HepG2 (cell line): ENCODE measurements around the gene TRDN. TPM values are rescaled to one million over a fixed set of nuclear protein-coding genes. Genes with fewer than 3 reads are reported as not detected.

Experiments used
- ATAC-seq: fragments of 200-7000 bp; cut with Tn5 transposase; 3 replicates; pipeline ENCODE4 v1.9.1; 2020; ENCODE audit warnings: mild to moderate bottlenecking, moderate library complexity
- BruUV-seq: library from RNA; stranded (reverse); fragments of 400-500 nt; replicated peaks from 2 replicates; lab custom pipeline; 2021; lab: Mats Ljungman, UMichigan
- CTCF ChIA-PET: fragments of 300-600 bp; formaldehyde crosslinking; extraction: SDS; loops from one replicate; lab custom pipeline; 2021; ENCODE audit warnings: low total read pairs, inconsistent platforms, low intra/inter-chr PET ratio; lab: Yijun Ruan, JAX
- POLR2A ChIA-PET: fragments of 350-600 bp; sonication (Branson Sonifier 250); formaldehyde crosslinking; loops from one replicate; lab custom pipeline; 2020; ENCODE audit warnings: antibody characterized with exemption, inconsistent platforms; lab: Yijun Ruan, JAX
- DNase-seq: peaks from one replicate; pipeline ENCODE4 v3.0.0-alpha.2; 2015; ENCODE audit warnings: low spot score
- FAIRE-seq: peaks from 3 replicates; lab custom pipeline; 2011; peaks lifted over from hg19 to GRCh38; lab: Jason Lieb, UNC
- H2AFZ ChIP-seq: one replicate; pipeline ENCODE4 v1.6.1; 2011; ENCODE audit warnings: low read length, inconsistent platforms
- H3K27ac ChIP-seq: fragments of 300-600 bp; 3 replicates; pipeline ENCODE4 v1.8.0; 2011; ENCODE audit warnings: mixed run types, mild to moderate bottlenecking, mixed read lengths, low read length, inconsistent platforms; ENCODE audit not compliant: insufficient read depth; ENCODE audit errors: extremely low read length
- H3K27me3 ChIP-seq, 2 experiments: fragments of 200-600 bp in 1 of 2; 2 replicates in 1 of 2; 3 replicates in 1 of 2; pipeline versions ENCODE4 v1.6.0 to v1.8.0; 2011; ENCODE audit warnings: low read length in 2 of 2, mild to moderate bottlenecking in 2 of 2, moderate library complexity in 2 of 2, inconsistent platforms in 1 of 2; ENCODE audit not compliant: insufficient read depth in 2 of 2, control insufficient read depth in 1 of 2
- H3K36me3 ChIP-seq, 2 experiments: fragments of 200-600 bp in 1 of 2; replicated peaks in 1 of 2; 2 replicates in 1 of 2; 3 replicates in 1 of 2; pipeline versions ENCODE4 v1.5.1 to v1.8.0; 2011; ENCODE audit warnings: low read length in 2 of 2, inconsistent platforms in 1 of 2; ENCODE audit not compliant: insufficient read depth in 2 of 2, control insufficient read depth in 1 of 2
- H3K4me1 ChIP-seq: 2 replicates; pipeline ENCODE4 v1.5.1; 2012; ENCODE audit warnings: low read length, inconsistent platforms; ENCODE audit not compliant: insufficient read depth
- H3K4me2 ChIP-seq: 2 replicates; pipeline ENCODE4 v1.6.0; 2011; ENCODE audit warnings: low read depth, low read length, inconsistent platforms
- H3K4me3 ChIP-seq, 3 experiments: fragments of 200-600 bp in 1 of 3; sonication (generic), shearing (Covaris generic) in 1 of 3; replicated peaks in 1 of 3; 2 replicates each; pipeline ENCODE4 v1.5.1; 2011 to 2016; ENCODE audit warnings: low read length in 3 of 3, inconsistent platforms in 2 of 3, low read depth in 2 of 3, mild to moderate bottlenecking in 2 of 3, control low read depth in 1 of 3, mixed read lengths in 1 of 3; ENCODE audit not compliant: insufficient read depth in 1 of 3
- H3K79me2 ChIP-seq: one replicate; pipeline ENCODE4 v1.6.1; 2011; ENCODE audit warnings: low read length, inconsistent platforms; ENCODE audit not compliant: insufficient read depth
- H3K9ac ChIP-seq: 2 replicates; pipeline ENCODE4 v1.6.0; 2011; ENCODE audit warnings: mild to moderate bottlenecking, low read depth, low read length, inconsistent platforms; ENCODE audit not compliant: insufficient read depth
- H3K9me3 ChIP-seq: 2 replicates; pipeline ENCODE4 v1.5.1; 2012; ENCODE audit warnings: mild to moderate bottlenecking, low read length
- H4K20me1 ChIP-seq: 2 replicates; pipeline ENCODE4 v1.6.0; 2011; ENCODE audit warnings: inconsistent platforms, mild to moderate bottlenecking, low read length, moderate library complexity; ENCODE audit not compliant: insufficient read depth
- CEBPB ChIP-seq: IDR thresholded peaks from 2 replicates; pipeline ENCODE4 v1.6.1; 2011; ENCODE audit warnings: low read depth, low read length, improper control_type of control experiment, borderline replicate concordance
- MAFF ChIP-seq: IDR thresholded peaks from 2 replicates; pipeline ENCODE4 v1.6.1; 2011; ENCODE audit warnings: low read depth, low read length, improper control_type of control experiment
- MAFK ChIP-seq, 2 experiments: IDR thresholded peaks in 1 of 2; conservative IDR thresholded peaks in 1 of 2; 2 replicates each; pipeline ENCODE4 v1.6.1; 2011; ENCODE audit warnings: improper control_type of control experiment in 2 of 2, low read length in 2 of 2
- NR0B2 ChIP-seq: sonication (generic); formaldehyde crosslinking; IDR thresholded peaks from 2 replicates; pipeline ENCODE4 v1.4.0; 2020; ENCODE audit warnings: mild to moderate bottlenecking, missing genetic modification reagents
- NR2F1 ChIP-seq, 2 experiments: fragments of 450-650 bp in 1 of 2; formaldehyde crosslinking in 1 of 2; IDR thresholded peaks; 2 replicates each; pipeline versions ENCODE4 v1.5.0 to v1.6.1; 2016 to 2020; ENCODE audit warnings: mild to moderate bottlenecking in 1 of 2, missing compliant biosample characterization in 1 of 2, missing genetic modification reagents in 1 of 2, moderate library complexity in 1 of 2
- UBTF ChIP-seq: sonication (generic); formaldehyde crosslinking; IDR thresholded peaks from 2 replicates; pipeline ENCODE4 v1.4.0; 2020; ENCODE audit warnings: mild to moderate bottlenecking, missing genetic modification reagents
- ZNF552 ChIP-seq: sonication (generic); formaldehyde crosslinking; IDR thresholded peaks from 2 replicates; pipeline ENCODE4 v1.9.0; 2022; ENCODE audit warnings: missing genetic modification reagents, mild to moderate bottlenecking, borderline replicate concordance
- ZNF569 ChIP-seq: sonication (generic); formaldehyde crosslinking; IDR thresholded peaks from 2 replicates; pipeline ENCODE4 v1.5.0; 2020; ENCODE audit warnings: mild to moderate bottlenecking, missing genetic modification reagents, moderate library complexity, borderline replicate concordance
- WGBS: methylation state at CpG from one replicate; pipeline ENCODE4 v1.1.6; 2017; ENCODE audit warnings: low lambda C conversion rate; 5-methylcytosine and 5-hydroxymethylcytosine counted together
- in situ Hi-C: cut with HindIII; loops from 2 replicates; pipeline ENCODE4 v1.10.0; 2017; ENCODE audit warnings: low pct_unique_long_range_greater_than_20kb; ENCODE audit not compliant: extremely low pct_ligation_motif_present
- intact Hi-C: fragments of 100-400 bp; cut with micrococcal nuclease; formaldehyde crosslinking; loops from one replicate; pipeline ENCODE4 v1.10.0; 2022; ENCODE audit not compliant: unreplicated experiment
- polyA plus RNA-seq, 8 experiments: library from polyadenylated mRNA; depleted of rRNA in 3 of 8; stranded (reverse) in 7 of 8; unstranded in 1 of 8; fragments of >200 nt; fragmentation: Illumina TruSeq in 4 of 8; extraction: Trizol in 4 of 8; gene quantifications; 2 replicates each; pipeline versions ENCODE4 v1.2.1 to v1.2.3, GENCODE V29; 2011 to 2016; ENCODE audit warnings: low read depth in 4 of 8, missing spikeins in 1 of 8, mixed read lengths in 1 of 8; ENCODE audit not compliant: insufficient read depth in 1 of 8
- total RNA-seq, 5 experiments: library from RNA; depleted of rRNA; stranded (reverse); fragments of >200 nt; fragmentation: Illumina TruSeq; extraction: Trizol; gene quantifications; 2 replicates each; pipeline ENCODE4 v1.2.3, GENCODE V29; 2016; ENCODE audit warnings: low read depth in 1 of 5

The TRDN gene
- total and polyA plus RNA-seq, 2 of the 13 experiments (the other 11 are each of a cell fraction or from before 2014, with no cell fraction given) = not detected

DNA sequence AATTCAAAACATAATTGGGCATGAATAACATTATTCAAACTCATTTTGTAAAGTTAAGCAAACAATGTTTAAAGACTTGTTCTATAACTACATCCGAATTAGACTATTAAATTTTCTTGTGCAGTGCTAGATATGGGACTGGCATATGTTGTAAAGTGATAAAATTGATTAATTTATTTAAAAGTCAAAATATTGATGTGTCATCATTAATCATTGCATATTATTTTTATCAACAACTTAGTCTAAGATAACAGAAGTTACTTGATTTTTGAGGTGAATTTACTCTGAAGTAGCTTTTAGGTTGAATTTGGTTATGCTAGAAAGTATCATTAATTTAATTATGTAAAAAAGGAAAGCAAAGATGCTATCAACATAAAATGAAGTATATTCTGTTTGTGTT, 396.1 kb downstream of the TRDN start:
- H3K27ac ChIP-seq = no peak overlapping the region
- H3K9ac ChIP-seq = no peak overlapping the region
- H3K4me3 ChIP-seq = no peak overlapping the region
- no peak for TF ChIP-seq UBTF (CRISPR knock-in tag)
- peak; percentile 90 for TF ChIP-seq MAFF
- no peak for TF ChIP-seq CEBPB
- no peak for TF ChIP-seq NR0B2
- peak; percentile 91 to 95 for TF ChIP-seq MAFK (conservative IDR thresholded peaks at IDR 0.05 in 1 of 2, IDR thresholded peaks at IDR 0.05 in 1 of 2; ENCODE audit: low read length in 2 of 2)
- TF ChIP-seq ZNF552 = no peak
- TF ChIP-seq ZNF569 (CRISPR knock-in tag) = no peak
- no peak for TF ChIP-seq NR2F1 (CRISPR knock-in tag; IDR thresholded peaks at IDR 0.05)
- ATAC-seq (no peak), FAIRE-seq (no peak), DNase-seq (no peak)
- no peaks in the 10 kb centered on the region for H3K36me3 ChIP-seq
- peaks cover 59% of the 10 kb centered on the region for H3K9me3 ChIP-seq
- H2AFZ ChIP-seq = no peak overlapping the region
- CTCF ChIA-PET = no interaction called here
- H3K79me2 ChIP-seq = no peaks in the 10 kb centered on the region
- no peaks in the 10 kb centered on the region for H3K4me1 ChIP-seq
- no peaks in the 10 kb centered on the region for H3K27me3 ChIP-seq
- BruUV-seq = no TSS peak
- no peaks in the 10 kb centered on the region for H4K20me1 ChIP-seq
- 2% methylated on average over 1 of the region's 1 CpG for WGBS
- POLR2A ChIA-PET = no interaction called here
- in situ Hi-C loops = no loop called here
- no peak overlapping the region for H3K4me2 ChIP-seq
- intact Hi-C loops = no loop called here
